HG03342 (cell line): ENCODE measurements around the gene SYNE1.
A peak's percentile ranks its signal among the peaks of the same experiment; 100 is the strongest.
"Not testable (repeated sequence)": the region's sequence is repeated elsewhere in the genome, so short reads cannot be mapped to it uniquely, and the experiment has no call there.

ENCODE experiments used
- ATAC-seq: cut with Tn5 transposase; IDR thresholded peaks from one replicate; pipeline ENCODE4 v1.9.1; 2021; ENCODE audit warnings: mild to moderate bottlenecking, moderate library complexity; ENCODE audit not compliant: unreplicated experiment

Gene SYNE1

GRCh38 chr6:152571089-152571488, 66.1 kb downstream of the SYNE1 start:
- no peak for ATAC-seq

GRCh38 chr6:152566103-152566875, 70.9 kb downstream of the SYNE1 start:
- no peak for ATAC-seq

- no peak for ATAC-seq
These were observed 74.0 kb downstream of the SYNE1 start for GRCh38 chr6:152563177-152563576.

- not testable (repeated sequence) for ATAC-seq
These were observed 78.4 kb downstream of the SYNE1 start for GRCh38 chr6:152558798-152559197.

- ATAC-seq, result no peak
These were observed 79.7 kb downstream of the SYNE1 start for GRCh38 chr6:152557502-152557901.

GRCh38 chr6:152554851-152555250, 82.3 kb downstream of the SYNE1 start:
- no peak for ATAC-seq

- ATAC-seq, result peak; percentile 97
These were observed 84.4 kb downstream of the SYNE1 start for GRCh38 chr6:152552616-152553209.

- ATAC-seq, result no peak
These were observed 93.6 kb downstream of the SYNE1 start for GRCh38 chr6:152543519-152543918.

GRCh38 chr6:152540381-152540780, 96.8 kb downstream of the SYNE1 start:
- ATAC-seq, result no peak

- no peak for ATAC-seq
These were observed 102.6 kb downstream of the SYNE1 start for GRCh38 chr6:152534541-152534940.

GRCh38 chr6:152532556-152533422, 104.4 kb downstream of the SYNE1 start:
- no peak for ATAC-seq

- ATAC-seq, result no peak
These were observed 105.5 kb downstream of the SYNE1 start for GRCh38 chr6:152531659-152532058.

GRCh38 chr6:152529369-152529768, 107.8 kb downstream of the SYNE1 start:
- ATAC-seq, result no peak

GRCh38 chr6:152514120-152514519, 123.0 kb downstream of the SYNE1 start:
- ATAC-seq, result not testable (repeated sequence)

- ATAC-seq, result no peak
These were observed 127.2 kb downstream of the SYNE1 start for GRCh38 chr6:152509916-152510315.

GRCh38 chr6:152508477-152508876, 128.7 kb downstream of the SYNE1 start:
- ATAC-seq, result no peak

GRCh38 chr6:152503546-152503945, 133.6 kb downstream of the SYNE1 start:
- ATAC-seq, result no peak

GRCh38 chr6:152502421-152503188, 134.6 kb downstream of the SYNE1 start:
- ATAC-seq, result no peak

- ATAC-seq, result no peak
These were observed 137.2 kb downstream of the SYNE1 start for GRCh38 chr6:152499931-152500330.

GRCh38 chr6:152496731-152497130, 140.4 kb downstream of the SYNE1 start:
- no peak for ATAC-seq

- not testable (repeated sequence) for ATAC-seq
These were observed 141.7 kb downstream of the SYNE1 start for GRCh38 chr6:152495456-152495855.
